T-helper 2 cell treated with Interferon-gamma antibody and Interleukin-4, amounts not matched to agents 5 μg/mL and 100 μg/mL, for 36 hours (primary cell): Measurements from ENCODE around the gene RASGRF2.

Experiments used
- DNase-seq: peaks from one replicate; pipeline ENCODE4 v3.0.0; 2021; ENCODE audit warnings: low spot score
- H3K27ac Mint-ChIP-seq: one replicate; pipeline ENCODE4 v1.8.0; 2021; ENCODE audit warnings: mild to moderate bottlenecking, mixed read lengths
- H3K27me3 Mint-ChIP-seq: one replicate; pipeline ENCODE4 v1.8.0; 2021; ENCODE audit warnings: low read depth, mixed read lengths
- H3K36me3 Mint-ChIP-seq: one replicate; pipeline ENCODE4 v1.8.0; 2021; ENCODE audit warnings: low read depth, mixed read lengths
- H3K4me1 Mint-ChIP-seq: one replicate; pipeline ENCODE4 v1.8.0; 2021; ENCODE audit warnings: low read depth, mixed read lengths
- H3K4me3 Mint-ChIP-seq: one replicate; pipeline ENCODE4 v1.8.0; 2022; ENCODE audit warnings: mild to moderate bottlenecking, moderate library complexity, mixed read lengths
- H3K9me3 Mint-ChIP-seq: one replicate; pipeline ENCODE4 v1.8.0; 2021; ENCODE audit warnings: mixed read lengths

The RASGRF2 gene

DNA sequence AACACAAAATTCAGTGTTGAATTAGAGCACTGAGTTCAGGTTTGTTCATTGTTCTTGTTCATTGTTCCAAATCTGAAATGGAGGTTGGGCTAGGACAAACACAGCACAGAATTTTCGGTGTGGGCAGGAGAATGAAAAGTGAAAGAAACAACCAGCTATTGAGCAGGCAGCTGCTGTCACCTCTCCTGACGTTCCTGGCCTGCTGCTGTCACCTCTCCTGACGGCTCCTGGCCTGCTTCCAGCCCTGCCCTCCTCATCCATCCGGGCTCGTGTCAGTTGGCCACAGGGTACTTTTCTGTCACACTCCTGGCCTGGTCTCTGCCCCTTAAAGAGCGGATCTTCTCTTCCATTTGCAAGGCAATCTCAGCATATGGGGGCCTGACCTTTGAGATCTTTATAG lies 227.7 kb downstream of the RASGRF2 start:
- no peak for DNase-seq
- Mint-ChIP-seq H3K9me3 (no peaks in the 10 kb centered on the region), H3K27ac (no peak overlapping the region), H3K27me3 (no peaks in the 10 kb centered on the region), H3K4me1 (peaks cover 25% of the 10 kb centered on the region), H3K36me3 (no peaks in the 10 kb centered on the region), H3K4me3 (no peak overlapping the region)

DNA sequence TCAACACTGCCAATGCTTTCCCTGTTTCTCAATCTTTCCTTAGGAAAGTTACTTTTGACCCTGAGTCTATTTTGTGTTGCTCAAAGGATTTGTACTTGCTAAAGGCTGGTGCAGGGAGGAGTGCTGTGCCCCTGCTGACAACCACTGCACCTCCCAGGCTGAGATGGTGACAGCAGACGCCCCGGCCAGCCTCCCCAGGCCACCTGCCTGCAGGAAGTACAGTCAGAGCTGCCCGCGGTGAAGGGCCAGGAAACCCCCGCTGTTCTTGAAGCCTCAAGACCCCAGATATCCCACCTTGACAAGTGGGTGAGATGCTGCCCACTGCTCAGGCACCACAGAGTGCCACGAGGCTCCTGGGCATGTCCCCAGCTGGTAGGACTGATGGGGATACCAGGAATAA lies 228.8 kb downstream of the RASGRF2 start:
- H3K36me3 Mint-ChIP-seq: no peaks in the 10 kb centered on the region
- H3K4me1 Mint-ChIP-seq: peaks cover 15% of the 10 kb centered on the region
- no peaks in the 10 kb centered on the region for H3K9me3 Mint-ChIP-seq
- H3K4me3 Mint-ChIP-seq: no peak overlapping the region
- no peak for DNase-seq
- H3K27ac Mint-ChIP-seq: no peak overlapping the region
- H3K27me3 Mint-ChIP-seq: no peaks in the 10 kb centered on the region

DNA sequence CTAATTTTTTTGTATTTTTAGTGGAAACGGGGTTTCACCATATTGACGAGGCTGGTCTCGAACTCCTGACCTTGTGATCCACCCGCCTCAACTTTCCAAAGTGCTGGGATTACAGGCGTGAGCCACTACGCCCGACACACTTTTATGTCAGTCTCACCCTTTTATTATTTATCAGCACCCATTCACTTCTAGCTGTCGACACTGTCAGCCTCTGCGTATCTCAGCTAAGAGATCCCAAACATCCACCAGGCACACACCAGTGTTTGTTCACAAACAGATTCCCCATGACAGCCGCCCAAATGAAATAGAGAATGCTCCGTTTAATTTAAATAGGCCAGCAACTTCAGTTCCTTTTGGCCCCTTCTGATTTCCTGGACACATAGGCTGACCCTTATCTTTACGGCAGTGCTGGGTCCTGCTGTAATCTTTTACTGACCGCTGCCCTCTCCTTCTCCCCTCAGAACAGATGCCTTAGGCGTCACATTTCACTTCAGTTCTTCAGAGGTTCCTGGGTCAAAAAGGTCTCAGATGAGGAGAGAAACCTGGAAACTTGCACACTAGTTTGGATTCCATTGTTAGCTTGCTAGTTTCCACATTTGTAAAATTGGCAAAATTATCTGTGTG lies 229.8 kb downstream of the RASGRF2 start:
- DNase-seq: no peak
- Mint-ChIP-seq H3K4me3 (no peak overlapping the region), H3K27me3 (no peaks in the 10 kb centered on the region), H3K9me3 (no peaks in the 10 kb centered on the region), H3K4me1 (peaks cover 19% of the 10 kb centered on the region), H3K27ac (no peak overlapping the region), H3K36me3 (no peaks in the 10 kb centered on the region)

DNA sequence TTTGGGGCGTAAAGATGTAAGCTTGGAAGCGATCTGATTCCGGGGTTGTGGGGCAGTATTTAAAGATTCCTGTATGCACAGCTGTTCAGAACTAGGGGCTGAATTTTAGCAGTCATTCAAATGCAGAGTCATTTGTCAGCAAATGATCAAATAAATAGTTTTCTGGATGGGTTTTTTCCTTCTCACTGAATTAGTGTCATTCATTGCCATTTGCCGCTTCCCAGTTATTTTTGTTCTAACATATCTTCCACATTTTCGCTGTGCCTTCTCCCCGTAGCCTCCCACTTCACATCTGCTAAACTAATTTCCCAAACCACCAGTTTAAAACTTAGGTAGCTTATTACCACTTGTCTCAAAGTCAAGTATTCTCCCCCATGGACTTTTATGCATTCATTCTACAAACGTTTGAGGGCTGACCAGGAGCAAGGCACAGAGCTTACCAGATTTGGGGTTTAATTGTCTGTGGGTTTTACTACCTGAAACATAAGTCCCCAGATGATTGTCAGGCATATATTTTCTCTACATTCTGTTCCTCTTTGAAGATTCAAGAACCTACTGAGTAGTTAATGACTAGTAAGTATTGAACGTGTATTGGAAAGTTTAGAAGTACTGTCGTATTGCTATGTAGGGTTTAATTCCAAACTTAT lies 231.7 kb downstream of the RASGRF2 start:
- Mint-ChIP-seq H3K36me3 (no peaks in the 10 kb centered on the region), H3K4me1 (peaks cover 22% of the 10 kb centered on the region), H3K4me3 (no peak overlapping the region), H3K9me3 (no peaks in the 10 kb centered on the region), H3K27me3 (no peaks in the 10 kb centered on the region), H3K27ac (no peak overlapping the region)
- no peak for DNase-seq

DNA sequence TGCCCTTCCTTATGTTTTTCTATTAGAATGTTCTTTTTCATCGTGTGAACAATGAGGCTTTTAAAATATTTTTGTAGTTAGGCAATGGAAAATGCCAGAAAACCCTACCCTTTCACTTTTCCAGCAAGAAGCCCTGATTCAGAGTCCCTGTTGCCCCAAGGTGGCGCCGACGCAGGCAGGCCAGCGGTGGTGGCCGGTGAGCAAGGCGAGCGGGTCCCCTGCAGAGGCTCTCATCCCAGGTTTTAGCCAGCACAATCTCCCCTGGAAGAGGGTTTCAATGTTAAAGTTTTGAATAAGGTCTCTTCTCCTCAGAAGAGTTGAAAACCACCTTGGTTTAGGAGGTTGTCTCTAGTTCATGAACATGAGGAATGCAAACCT lies 232.2 kb downstream of the RASGRF2 start:
- Mint-ChIP-seq H3K4me3 (no peak overlapping the region), H3K9me3 (no peaks in the 10 kb centered on the region), H3K27me3 (no peaks in the 10 kb centered on the region), H3K27ac (no peak overlapping the region), H3K4me1 (peaks cover 22% of the 10 kb centered on the region), H3K36me3 (no peaks in the 10 kb centered on the region)
- no peak for DNase-seq

DNA sequence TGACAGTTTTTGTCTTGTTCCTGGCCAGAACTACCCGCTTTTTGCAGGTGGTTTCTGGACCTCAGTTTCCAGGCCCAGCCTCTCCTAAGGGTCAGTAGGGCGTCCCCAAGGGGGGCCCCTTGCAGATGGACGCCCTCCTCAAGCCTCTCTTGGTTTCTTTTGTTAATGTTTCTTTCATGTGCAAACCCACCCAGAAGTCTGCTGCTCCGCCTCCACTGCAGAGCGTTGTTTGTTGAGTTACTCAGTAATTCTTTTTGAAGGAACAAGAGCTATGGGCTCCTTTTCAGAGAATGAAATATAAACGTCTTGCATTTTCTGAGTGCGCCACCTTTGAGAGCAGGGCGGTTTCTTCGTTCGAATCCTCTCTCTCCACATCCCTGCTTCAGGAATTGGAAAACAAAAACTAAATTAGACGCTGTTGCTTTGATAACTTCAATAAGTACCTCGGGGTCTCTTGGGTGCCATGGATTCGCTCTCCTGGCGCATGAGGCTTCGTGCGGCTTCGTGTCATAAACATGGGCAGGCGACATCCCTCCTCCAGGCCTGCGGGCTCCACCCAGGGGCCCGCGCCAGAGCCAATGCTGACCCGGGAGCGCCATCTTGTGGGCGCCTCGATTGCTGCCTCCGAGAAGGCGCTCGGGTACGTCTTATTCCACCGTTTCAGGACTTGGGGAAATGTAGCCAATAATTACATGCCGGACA lies 234.6 kb downstream of the RASGRF2 start:
- peak; percentile 76 for DNase-seq
- Mint-ChIP-seq H3K9me3 (no peaks in the 10 kb centered on the region), H3K36me3 (no peaks in the 10 kb centered on the region), H3K27me3 (no peaks in the 10 kb centered on the region), H3K27ac (peak overlapping the region; percentile 7), H3K4me1 (peaks cover 11% of the 10 kb centered on the region), H3K4me3 (peak overlapping the region; percentile 18)

DNA sequence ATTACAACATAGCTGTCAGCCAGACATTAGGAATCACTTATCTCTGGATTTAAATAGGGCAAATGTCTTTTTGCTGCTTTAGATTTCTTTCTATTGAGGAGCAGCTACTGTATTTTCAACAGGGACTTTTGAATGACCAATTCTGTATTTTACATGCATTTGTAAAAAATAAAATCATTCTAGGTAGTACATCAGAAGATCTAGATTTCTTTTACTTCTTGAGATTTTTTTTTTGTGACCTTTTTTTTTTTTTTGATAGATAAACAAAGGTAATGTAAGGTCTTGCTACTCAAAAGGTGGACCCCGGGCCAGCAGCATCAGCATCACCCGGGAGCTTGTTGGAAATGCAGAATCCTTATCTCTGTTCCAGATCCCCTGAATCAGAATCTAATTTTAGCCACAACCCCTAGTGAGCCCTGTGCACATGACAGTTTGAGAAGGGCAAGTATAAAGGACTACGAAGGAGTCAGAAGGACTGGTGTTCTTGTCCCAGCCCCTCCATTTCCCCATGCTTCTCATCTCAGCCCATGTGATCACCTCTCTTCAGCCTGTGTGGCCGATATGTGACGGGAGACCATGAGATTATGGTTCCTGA lies 235.3 kb downstream of the RASGRF2 start:
- H3K9me3 Mint-ChIP-seq: no peaks in the 10 kb centered on the region
- no peak for DNase-seq
- no peak overlapping the region for H3K4me3 Mint-ChIP-seq
- H3K27ac Mint-ChIP-seq: no peak overlapping the region
- H3K4me1 Mint-ChIP-seq: peaks cover 11% of the 10 kb centered on the region
- H3K27me3 Mint-ChIP-seq: no peaks in the 10 kb centered on the region
- no peaks in the 10 kb centered on the region for H3K36me3 Mint-ChIP-seq

DNA sequence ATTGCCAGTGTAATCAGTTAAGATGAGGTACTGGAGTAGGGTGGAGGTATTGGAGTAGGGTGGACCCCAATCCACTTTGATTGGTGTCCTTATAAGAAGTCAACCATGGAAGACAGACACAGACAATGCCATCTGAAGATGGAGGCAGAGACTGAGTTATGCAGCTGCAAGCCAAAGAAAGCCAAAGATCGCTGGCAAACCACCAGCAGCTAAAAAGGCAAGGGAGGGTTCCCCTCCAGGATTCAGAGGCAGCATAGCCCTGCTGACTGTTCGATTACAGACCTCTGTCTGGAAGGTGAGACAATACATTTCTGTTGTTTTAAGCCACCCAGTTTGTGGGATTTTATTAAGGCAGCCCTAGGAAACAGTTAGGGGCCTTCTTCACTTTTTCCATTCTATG lies 242.5 kb downstream of the RASGRF2 start:
- DNase-seq: no peak
- no peaks in the 10 kb centered on the region for H3K27me3 Mint-ChIP-seq
- H3K9me3 Mint-ChIP-seq: no peaks in the 10 kb centered on the region
- H3K27ac Mint-ChIP-seq: no peak overlapping the region
- H3K4me3 Mint-ChIP-seq: no peak overlapping the region
- H3K36me3 Mint-ChIP-seq: no peaks in the 10 kb centered on the region
- H3K4me1 Mint-ChIP-seq: no peaks in the 10 kb centered on the region

DNA sequence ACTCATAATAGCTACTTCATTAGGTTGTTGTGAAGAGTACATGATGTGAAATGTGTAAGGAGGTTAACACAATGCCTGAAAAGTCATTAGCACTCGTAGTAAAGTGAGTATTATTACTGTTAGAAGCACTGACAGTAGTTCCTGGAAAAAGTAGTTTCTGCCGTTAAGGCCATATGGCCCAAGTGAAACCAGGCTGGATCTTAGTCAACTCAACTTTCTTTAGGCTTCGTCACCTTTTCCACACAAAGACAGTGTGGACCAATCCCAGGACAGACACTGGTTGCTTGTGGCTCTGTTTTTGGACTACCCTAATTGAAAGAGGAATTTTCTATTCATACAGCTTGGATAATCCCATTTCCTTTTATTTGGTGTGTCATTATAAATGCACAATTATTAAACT lies 243.6 kb downstream of the RASGRF2 start:
- no peaks in the 10 kb centered on the region for H3K36me3 Mint-ChIP-seq
- H3K4me1 Mint-ChIP-seq: no peaks in the 10 kb centered on the region
- H3K4me3 Mint-ChIP-seq: no peak overlapping the region
- H3K9me3 Mint-ChIP-seq: no peaks in the 10 kb centered on the region
- no peak overlapping the region for H3K27ac Mint-ChIP-seq
- no peaks in the 10 kb centered on the region for H3K27me3 Mint-ChIP-seq
- no peak for DNase-seq

DNA sequence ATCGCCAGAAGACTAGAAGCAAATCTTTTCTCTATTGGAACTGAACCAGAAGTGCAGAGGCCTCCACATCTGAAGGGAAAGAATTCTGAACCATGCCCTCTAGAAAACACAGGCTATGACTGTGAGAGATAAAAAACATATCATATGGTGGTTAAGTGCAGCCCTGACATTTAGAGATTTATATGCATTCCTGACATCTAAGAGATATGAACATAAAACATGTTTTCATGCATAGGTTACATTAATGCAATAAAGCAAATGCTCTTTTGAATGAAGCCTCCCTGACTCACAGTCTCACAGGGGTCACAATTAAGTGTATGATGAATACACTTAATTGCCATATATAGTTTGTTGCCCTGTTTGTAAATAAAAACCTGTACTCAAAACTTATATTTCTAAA lies 244.0 kb downstream of the RASGRF2 start:
- Mint-ChIP-seq H3K36me3 (no peaks in the 10 kb centered on the region), H3K27ac (no peak overlapping the region)
- no peak for DNase-seq

DNA sequence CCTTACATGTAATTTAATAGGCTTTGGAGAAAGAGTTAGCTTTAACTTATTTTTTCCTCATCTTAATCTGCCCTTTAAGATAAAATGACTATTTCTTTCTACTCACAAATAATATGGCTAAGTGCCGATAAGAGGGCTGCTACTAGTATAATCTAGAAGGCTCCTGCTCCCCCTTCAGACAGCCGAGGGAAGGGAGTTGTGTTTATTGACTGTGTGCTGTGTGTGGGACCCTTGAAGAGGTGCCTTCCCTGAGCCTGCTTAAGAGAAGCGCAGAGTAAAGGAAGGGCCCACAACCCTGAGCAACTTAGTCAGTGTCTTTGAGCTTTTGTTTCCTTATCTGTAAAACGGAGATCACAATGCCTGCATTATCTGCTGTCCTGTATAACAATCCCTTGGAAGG lies 244.9 kb downstream of the RASGRF2 start:
- Mint-ChIP-seq H3K4me1 (no peaks in the 10 kb centered on the region), H3K27ac (no peak overlapping the region), H3K4me3 (no peak overlapping the region), H3K27me3 (no peaks in the 10 kb centered on the region), H3K9me3 (no peaks in the 10 kb centered on the region), H3K36me3 (no peaks in the 10 kb centered on the region)
- no peak for DNase-seq

More for the DNA sequence above, 244.0 kb downstream of the RASGRF2 start:
- H3K4me1 Mint-ChIP-seq: no peaks in the 10 kb centered on the region
- no peaks in the 10 kb centered on the region for H3K27me3 Mint-ChIP-seq
- no peak overlapping the region for H3K4me3 Mint-ChIP-seq
- no peaks in the 10 kb centered on the region for H3K9me3 Mint-ChIP-seq

DNA sequence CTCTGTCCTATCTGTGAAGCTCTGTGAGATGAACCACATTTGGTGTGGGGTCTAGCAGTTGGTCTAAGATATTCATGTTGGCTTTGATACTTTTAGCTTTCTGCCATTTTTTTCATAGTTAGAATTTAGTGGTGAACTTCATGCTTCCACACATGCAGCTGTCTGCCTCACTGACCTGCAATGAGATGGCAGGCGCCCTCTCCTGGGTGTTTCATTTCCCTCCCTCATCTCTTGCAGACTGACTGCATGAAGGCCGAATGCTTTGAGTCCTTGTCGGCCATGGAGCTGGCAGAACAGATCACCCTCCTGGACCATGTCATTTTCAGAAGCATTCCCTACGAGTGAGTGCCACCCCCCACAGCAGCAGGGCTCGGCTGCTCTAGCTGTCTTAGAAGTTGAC lies 246.8 kb downstream of the RASGRF2 start:
- DNase-seq: no peak
- H3K4me3 Mint-ChIP-seq: no peak overlapping the region
- H3K27me3 Mint-ChIP-seq: no peaks in the 10 kb centered on the region
- no peak overlapping the region for H3K27ac Mint-ChIP-seq
- no peaks in the 10 kb centered on the region for H3K9me3 Mint-ChIP-seq
- no peaks in the 10 kb centered on the region for H3K36me3 Mint-ChIP-seq
- no peaks in the 10 kb centered on the region for H3K4me1 Mint-ChIP-seq

DNA sequence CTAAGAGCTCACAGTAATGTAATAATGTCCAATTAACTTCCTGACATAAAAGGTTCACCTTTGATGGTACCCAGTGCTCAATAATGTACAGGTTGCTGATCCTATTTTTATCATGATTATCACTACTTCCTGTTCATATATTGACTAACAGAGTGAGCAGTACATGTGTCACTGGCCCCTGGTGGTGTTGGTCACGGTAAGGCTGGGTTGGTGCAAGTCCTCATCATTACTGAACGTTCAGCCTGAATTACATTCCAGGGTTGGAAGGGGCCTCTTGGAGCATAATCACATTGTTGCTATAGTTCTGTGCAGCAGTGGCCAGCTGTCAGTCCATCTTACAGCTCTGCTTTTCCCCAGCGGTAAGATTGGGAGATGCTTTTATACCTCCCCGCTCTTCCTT lies 248.7 kb downstream of the RASGRF2 start:
- Mint-ChIP-seq H3K9me3 (no peaks in the 10 kb centered on the region), H3K27ac (no peak overlapping the region), H3K27me3 (no peaks in the 10 kb centered on the region), H3K4me3 (no peak overlapping the region), H3K4me1 (no peaks in the 10 kb centered on the region), H3K36me3 (no peaks in the 10 kb centered on the region)
- DNase-seq: no peak

DNA sequence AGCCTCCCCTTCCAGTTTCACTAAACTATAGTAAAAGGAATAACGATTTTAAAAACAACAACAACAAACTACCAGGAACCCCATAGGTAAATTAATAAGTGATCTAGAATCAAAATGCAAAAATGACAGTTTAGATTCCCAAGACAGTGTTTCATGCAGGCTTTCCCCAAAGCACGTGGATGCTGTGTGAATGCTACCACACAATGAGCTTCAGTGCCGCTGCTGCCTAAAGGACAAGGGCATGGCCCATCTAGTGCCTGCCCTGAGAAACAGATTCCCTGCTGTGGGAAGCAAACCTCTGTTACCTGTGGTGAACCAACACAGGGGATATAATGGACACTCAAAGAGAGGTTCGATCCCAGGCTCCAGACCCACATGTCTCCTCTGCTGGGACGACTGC lies 249.2 kb downstream of the RASGRF2 start:
- H3K4me3 Mint-ChIP-seq: no peak overlapping the region
- no peaks in the 10 kb centered on the region for H3K36me3 Mint-ChIP-seq
- H3K4me1 Mint-ChIP-seq: no peaks in the 10 kb centered on the region
- H3K9me3 Mint-ChIP-seq: no peaks in the 10 kb centered on the region
- no peak overlapping the region for H3K27ac Mint-ChIP-seq
- DNase-seq: no peak
- H3K27me3 Mint-ChIP-seq: no peaks in the 10 kb centered on the region
